ENCODE measurements around the gene JPH4.
"Not testable (repeated sequence)": the region's sequence is repeated elsewhere in the genome, so short reads cannot be mapped to it uniquely, and the experiment has no call there.

The JPH4 gene

DNA sequence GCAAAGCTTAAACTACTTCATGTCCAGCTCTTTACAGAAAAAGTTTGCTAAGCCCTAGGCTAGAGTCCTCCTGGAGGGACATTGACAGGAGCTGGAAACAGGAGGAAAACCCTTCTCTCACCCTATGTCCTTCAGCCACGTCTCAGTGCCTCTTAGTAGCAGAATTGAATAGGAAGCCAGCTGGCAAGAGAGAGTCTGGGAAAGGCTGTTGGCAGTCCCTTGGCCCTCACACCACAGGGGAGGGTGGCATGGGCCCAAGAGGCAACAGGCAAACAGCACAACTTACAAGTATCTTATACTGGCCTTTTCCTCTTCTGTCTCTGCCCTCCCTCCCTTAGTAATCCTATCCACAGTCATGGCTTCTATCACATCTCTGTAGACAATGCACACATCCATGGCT lies 29.9 kb upstream of the JPH4 start:
- no peak for DNase-seq

DNA sequence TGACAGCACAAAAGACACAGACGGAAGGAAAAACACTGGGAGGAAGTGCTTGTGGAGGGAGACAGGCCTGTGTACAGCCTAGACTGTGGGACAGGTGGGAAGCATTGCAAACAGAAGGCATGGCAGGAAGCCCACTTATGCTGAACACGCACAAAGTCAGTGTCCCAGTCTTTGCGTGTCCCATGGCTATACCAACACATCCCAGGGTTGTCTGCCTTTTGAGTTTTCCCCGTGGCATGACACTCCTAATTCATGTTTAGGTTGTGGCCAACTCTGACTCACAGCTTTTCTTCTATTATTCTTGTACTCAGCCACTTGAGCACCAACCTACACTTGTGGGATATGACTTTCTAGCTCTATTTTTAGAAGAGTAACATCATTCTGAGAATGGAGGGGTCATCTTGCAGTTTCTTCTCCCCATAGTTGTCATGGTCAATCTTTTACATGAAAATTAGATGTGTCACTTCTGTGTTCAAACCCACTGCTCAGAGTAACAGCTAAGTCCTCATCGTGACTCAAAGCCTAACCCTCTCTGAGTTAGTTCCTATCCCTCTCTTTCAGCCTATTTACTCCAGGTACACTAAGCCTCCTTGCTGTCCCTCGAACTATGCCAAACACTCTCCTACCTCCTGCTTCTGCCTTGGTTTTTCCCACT lies 27.5 kb upstream of the JPH4 start:
- DNase-seq, result peak; percentile 80

DNA sequence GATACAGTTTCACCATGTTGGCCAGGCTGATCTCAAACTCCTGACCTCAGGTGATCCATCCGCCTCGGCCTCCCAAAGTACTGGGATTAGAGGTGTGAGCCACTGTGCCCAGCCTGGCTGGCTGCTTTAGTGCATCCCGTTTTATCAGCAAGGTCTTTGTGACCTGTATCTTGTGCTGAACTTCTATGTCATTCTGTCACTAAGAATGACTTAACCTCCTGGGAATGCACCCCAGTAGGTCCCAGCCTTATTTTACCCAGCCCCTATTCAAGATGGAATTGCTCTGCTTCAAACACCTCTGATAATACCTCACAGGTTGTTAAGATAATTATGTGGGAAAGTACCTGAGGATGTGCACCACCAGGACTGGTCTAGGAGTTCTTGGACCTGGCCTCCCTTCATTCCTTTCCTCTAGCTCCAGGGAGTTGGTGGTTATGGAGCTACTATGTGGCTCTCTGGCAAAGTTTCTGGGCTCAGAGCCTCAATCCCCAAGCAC lies 26.1 kb upstream of the JPH4 start:
- no peak for DNase-seq

DNA sequence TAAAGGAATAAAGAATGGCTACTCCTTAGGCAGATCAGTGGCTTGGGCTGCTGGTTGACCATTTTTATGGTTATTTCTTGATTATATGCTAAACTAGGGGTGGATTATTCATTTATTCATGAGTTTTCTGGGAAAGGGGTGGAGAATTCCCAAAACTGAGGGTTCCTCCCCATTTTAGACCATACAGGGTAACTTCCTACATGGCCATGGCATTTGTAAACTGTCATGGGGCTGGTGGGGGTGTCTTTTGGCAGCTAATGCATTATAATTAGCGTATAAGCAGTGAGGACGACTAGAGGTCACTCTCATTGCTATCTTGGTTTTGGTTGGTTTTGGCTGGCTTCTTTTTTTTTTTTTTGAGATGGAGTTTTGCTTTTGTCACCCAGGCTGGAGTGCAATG lies 25.6 kb upstream of the JPH4 start:
- DNase-seq, result no peak

DNA sequence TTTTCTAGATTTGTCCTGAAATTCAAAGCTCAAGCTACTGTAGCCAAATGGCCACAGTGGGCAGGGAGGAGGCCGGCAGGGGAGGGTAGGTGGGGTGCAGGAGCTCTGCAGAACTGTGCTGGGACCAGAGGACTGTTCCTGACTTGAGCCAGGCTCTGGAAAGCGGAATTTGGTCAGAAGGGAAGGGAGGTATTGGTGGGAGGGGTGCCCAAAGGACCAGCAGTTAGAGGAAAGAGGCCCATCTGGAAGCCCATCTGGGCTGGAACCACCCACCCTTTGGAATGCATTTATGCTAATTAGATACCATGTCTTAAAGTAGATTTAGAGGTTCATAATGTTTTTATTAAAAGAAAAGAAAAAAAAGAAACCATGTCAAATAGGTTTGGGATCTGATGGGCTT lies 24.5 kb upstream of the JPH4 start:
- DNase-seq, result no peak

DNA sequence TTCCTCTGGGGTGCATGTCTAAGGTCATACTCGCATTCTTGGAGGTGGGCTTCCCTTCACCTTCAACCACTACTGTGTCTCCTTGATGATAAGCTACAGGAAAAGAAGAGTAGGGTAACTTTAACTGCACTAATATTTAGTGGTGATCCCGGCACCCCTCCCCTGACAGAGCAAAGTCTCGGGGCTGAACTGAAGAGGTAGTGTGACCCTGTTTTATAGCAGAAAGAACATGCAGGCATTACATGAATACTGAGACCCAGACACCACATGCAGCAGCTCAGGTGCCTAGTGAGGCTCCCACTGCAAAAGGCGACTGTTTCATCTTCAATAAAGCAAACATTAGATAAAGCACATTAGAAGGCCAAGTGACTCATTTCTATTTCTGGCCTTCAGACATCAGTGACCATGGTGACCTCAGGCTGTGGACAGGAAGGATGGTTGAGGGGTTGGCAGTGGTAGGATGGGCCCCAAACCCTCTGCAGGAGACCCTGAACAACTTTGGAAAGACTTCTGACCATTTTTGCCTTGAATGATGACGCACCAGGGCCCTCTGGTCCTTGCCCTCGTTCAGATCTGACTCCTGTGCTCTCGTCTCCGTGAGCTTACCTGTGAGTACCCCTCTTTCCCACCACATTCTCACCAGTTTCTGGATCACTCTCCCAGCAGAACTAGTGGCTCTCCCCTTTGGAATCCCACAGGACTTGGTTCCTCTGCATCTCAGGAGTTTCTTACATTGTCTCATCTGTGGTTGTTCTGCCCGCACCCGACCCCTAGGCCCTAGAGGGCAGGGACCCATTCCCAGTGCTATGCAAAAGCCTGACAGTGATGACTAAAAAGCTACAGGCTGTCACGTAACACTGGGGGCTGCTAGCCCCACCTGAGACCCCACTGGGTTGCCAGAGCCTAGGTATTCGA lies 23.8 kb upstream of the JPH4 start:
- no peak for DNase-seq

DNA sequence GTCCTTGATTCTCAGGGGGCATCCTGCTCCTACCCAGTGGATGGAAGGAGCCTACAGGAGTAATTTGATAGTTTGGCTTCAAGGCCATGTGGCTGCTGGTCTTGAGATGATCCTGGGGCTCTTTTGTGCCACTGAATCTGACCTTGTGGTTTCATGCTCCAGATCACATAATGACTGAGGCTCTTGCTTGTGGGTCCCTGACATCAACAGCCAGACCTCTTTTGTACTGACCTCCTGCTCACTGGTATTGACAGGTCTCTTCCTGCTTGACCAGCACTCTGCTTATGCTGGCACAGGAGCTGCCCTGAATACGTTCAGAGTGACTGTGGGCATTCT lies 23.2 kb upstream of the JPH4 start:
- no peak for DNase-seq

DNA sequence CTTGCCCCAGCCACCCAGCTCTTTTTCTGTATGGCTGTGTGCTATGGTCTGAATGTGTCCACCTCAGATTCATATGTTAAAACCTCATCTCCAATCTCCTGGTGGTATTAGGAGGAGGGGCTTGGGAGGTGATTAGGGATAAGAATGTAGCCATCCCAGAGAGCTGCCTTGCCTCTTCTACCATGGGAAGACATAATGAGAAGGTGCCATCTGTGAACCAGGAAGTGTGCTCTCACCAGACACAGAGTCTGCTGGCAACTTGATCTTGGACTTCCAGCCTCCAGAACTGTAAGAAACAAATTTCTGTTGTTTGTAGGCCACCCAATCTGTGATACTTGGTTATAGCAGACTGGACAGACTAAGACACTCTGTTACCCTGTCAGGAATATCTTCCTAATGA lies 22.8 kb upstream of the JPH4 start:
- no peak for DNase-seq

DNA sequence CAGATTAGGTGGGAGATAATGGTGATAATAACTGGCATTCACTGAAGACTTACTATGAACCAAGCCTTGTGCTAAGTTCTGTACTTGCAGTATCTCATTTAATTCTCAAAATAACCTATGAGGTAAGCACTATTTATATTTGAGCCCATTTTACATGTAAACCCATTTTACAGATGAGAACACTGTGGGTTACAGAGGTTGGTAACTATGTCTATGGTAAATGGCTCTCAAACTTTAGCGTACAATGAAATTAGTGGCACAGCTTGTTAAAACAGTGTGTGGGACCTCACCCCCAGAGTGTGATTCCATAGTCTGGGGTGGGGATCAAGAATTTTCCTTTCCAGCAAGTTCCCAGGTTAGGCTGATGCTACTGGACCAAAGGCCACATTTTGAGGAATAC lies 22.2 kb upstream of the JPH4 start:
- DNase-seq, result no peak

DNA sequence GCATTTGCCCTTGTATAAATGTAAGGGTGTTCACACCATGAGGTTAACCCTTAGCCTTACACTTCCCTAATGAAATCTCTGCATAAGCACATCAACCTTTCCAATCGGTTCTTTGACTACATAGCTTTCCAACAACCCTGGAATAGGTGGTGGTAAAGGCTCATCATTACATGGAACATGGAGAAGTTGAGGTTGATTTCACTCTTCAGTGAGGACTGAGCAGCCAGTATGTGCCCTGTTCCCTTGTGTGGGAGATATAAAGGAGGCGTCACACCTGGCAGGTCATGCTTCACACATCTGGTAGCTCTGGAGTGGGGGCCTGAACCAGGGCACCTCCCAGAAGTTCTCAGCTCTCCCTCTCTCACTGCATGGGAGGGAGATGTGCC lies 21.7 kb upstream of the JPH4 start:
- no peak for DNase-seq

DNA sequence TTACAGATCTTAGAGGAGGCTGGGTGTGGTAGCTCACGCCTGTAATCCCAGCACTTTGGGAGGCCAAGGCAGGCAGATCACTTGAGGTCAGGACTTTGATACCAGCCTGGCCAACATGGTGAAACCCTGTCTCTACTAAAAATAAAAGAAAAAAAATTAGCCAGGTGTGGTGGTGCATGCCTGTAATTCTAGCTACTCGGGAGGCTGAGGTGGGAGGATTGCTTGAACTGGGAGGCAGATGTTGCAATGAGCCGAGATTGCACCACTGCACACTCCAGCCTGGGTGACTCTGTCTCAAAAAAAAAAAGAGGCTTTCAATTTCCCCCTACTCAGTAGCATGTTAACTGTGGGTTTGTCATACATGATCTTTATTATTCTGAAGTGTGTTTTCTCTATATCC lies 15.6 kb upstream of the JPH4 start:
- DNase-seq, result not testable (repeated sequence)

DNA sequence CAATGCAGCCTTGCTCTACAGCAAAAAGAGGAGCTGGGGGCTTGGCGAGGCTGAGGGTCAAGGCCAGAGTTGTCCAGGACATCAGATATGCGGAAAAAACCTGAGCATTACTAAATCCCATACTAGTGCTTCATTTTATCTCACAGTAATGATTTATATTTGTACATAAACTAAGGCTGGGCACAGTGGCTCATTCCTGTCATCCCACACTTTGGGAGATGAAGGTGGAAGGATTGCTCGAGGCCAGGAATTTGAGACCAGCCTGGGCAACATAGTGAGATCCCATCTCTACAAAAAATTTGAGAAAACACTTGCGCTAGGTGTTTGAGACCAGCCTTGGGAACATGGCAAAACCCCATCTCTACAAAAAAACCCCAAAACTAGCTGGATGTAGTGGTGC lies 11.6 kb upstream of the JPH4 start:
- DNase-seq, result no peak

DNA sequence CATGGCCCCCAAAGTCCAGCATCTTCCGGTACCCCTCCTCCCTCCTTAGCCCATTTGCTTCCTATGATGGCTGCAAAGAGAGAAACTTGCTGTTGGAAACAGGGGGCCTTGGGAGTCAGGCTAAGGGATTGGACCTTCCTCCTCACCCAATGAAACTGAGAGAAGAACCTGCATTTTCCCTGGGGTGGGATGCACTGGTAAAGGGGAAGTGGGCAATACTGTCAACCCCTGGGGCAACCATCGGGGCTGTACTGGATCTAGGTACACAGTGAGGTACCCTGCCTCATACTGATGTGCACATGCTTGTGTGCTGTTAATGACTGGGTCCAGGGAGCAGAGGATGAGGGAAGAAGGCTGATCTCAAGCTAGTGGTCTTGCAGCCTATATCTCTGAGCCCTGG lies 11.0 kb upstream of the JPH4 start:
- DNase-seq, result no peak

DNA sequence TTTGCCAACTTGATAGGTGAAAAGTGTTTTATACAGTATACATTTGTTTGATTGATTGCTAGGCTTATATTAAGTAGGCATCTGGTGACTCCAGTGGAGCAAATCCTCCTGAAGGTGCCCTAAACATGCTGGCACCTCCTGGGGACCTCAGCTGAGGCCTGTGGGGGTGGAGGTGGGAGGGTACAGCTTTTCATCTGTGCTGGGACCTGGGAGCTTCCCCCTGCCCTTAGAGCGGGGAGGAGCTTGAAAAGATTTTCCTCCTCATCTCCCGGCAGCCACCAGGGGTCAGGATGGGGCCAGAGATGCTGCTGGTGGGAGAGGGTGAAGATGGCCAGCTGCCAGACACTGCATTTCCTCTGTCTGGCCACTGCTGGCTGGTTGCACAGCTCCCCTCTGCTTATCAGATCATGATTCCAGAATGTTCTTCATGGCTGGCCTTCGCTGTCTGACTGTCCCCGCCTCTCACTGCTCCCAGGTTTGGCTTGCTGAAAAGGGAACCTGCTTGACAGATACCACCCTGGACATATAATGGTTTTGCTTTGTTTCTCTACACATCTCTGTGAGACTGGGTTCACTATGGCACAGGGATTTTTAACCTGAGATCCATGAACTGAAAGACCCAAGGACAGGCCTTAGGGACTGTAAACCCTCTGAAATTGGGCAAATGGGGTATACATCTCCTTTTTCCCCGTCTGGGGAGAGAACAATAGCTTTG lies 10.5 kb upstream of the JPH4 start:
- DNase-seq, result peak; percentile 82

DNA sequence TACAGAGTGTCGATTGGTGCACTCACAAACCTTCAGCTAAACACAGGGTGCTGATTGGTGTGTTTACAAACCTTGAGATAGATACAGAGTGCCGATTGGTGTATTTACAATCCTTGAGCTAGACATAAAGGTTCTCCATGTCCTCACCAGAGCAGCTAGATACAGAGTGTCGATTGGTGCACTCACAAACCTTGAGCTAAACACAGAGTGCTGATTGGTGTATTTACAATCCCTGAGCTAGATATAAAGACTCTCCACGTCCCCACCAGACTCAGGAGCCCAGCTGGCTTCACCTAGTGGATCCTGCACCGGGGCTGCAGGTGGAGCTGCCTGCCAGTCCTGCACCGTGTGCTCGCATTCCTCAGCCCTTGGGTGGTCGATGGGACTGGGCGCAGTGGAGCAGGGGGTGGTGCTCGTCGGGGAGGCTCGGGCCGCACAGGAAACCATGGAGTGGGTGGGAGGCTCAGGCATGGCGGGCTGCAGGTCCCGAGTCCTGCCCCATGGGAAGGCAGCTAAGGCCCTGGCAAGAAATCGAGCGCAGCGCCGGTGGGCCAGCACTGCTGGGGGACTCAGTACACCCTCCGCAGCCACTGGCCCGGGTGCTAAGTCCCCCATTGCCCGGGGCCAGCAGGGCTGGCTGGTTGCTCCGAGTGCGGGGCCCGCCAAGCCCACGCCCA lies 6.1 kb upstream of the JPH4 start:
- DNase-seq, result not testable (repeated sequence)

DNA sequence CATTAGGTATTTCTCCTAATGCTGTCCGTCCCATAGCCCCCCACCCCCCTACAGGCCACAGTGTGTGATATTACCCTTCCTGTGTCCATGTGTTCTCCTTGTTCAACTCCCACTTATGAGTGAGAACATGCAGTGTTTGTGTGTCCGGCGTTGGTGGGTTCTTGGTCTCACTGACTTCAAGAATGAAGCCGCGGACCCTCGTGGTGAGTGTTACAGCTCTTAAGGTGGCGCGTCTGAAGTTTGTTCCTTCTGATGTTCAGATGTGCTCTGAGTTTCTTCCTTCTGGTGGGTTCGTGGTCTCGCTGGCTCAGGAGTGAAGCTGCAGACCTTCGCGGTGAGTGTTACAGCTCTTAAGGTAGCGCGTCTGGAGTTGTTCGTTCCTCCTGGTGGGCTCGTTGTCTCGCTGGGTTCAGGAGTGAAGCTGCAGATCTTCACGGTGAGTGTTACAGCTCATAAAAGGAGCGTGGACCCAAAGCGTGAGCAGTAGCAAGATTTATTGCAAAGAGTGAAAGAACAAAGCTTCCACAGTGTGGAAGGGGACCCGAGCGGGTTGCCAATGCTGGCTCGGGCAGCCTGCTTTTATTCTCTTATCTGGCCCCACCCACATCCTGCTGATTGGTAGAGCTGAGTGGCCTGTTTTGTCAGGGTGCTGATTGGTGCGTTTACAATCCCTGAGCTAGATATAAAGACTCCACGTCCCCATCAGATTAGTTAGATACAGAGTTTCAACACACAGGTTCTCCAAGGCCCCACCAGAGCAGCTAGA lies 5.4 kb upstream of the JPH4 start:
- not testable (repeated sequence) for DNase-seq

DNA sequence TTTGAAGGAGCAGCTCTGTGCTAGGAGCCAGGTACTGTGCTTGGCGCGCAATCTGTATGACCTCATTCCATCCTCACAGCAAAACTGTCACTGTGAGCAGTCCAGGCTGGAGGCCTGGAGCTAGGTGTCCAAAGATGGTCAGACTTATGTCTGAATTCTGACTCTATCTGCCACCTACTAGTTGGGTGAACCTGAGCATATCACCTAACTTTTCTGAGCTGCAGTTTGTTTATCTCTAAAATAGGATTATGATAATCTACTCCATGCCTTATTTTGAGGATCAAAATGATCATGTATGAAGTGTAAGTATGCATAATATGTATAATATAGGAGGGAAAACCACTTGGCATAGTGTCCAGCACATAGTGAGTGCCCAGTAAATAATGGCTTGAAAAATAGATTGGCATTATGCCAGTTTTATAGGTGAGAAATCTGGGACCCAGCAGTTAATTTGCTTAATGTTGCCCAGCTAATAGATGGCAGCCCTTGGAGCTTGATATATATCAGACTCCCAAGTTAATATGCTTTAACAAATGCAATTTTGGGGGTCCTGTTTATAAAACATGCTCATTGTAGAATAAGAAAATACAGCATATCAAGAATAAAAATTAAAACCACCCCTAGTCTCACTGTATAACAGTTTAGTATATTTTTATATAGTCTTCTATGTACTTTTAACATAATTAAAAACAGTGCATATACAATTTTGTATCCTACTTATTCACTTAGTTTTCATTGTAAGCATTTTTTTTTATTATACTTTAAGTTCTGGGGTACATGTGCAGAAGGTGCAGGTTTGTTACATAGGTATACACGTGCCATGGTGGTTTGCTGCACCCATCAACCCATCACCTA lies 4.5 kb upstream of the JPH4 start:
- no peak for DNase-seq

DNA sequence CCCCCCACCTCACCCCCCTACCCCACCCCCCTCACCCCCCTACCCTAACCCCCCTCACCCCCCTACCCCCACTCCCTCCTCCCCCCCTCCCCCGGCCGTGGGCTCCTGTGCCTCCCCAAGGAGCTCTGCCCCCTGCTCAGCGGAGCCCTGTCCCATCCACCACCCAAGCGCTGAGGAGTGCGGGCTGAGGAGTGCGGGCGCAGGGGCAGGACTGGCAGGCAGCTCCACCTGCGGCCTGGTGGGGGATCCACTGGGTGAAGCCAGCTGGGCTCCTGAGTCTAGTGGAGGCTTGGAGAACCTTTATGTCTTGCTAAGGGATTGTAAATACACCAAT lies 2.3 kb upstream of the JPH4 start:
- no peak for DNase-seq

DNA sequence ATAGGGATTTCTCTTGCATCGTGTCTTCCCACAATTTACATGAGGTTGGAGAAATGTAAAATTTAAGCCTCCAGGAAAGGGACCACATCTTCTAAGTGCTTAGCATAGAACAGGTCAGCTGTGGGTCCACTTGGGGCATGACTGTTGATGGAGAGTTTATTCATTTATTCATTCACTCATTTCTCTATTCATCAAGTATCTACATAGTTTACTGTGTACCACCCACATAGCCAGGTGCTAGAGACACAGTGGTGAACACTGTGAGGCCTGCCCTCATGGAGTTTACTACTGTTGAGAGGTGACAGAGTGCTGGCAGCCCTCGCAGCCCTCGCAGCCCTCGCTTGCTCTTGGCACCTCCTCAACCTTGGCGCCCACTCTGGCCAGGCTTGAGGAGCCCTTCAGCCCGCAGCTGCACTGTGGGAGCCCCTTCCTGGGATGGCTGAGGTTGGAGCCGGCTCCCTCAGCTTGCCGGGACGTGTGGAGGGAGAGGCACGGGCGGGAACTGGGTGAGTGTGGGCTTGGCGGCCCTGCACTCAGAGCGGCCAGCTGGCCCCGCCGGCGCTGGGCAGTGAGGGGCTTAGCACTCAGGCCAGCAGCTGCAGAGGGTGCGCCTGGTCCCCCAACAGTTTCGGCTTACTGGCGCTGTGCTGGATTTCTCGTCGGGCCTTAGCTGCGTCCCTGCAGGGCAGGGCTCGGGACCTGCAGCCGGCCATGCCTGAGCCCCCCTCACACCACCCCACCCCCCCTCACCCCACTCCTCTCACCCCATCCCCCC lies 1.7 kb upstream of the JPH4 start:
- DNase-seq, result no peak

DNA sequence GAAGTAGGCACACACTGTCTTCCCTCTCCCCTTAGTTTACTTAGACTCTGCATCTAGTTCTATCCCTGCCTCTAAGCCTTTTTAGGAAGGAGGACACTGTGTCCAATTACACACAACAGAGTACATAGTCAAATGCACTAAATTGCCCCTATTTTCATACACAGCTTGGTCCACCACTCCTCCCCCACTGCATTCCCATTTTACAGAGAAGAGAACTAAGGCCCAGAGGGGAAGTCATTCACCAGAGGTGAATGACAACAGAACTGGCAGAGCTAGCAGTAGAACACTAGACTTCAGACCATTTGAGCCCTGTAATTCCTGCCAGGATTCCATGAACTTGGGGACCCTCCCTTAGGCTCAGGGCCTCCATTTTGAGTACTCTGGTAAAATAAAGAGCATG lies 1.1 kb upstream of the JPH4 start:
- DNase-seq, result no peak

DNA sequence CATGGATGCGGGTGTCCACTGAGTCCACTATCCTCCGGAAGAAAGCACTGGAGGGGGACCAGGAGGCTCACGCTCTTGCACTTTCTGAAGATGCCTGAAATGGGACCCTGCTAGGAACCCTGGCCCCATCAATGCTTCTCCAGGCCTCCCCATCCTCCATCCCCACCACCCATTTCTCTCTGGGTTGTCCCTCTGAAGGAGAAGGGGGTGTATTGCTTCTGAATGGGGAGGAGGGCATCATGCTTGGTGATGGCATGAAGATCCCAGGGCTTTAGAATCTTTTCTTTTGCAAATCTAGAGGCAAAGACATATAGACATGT lies 681 bp upstream of the JPH4 start:
- DNase-seq, result no peak
